ENCODE data around the gene ANXA11. TPM values are rescaled to one million over a fixed set of nuclear protein-coding genes. Genes with fewer than 3 reads are reported as not detected.

Gene ANXA11
- total RNA-seq, 1 donor from 2014 or later, result 122 TPM

DNA sequence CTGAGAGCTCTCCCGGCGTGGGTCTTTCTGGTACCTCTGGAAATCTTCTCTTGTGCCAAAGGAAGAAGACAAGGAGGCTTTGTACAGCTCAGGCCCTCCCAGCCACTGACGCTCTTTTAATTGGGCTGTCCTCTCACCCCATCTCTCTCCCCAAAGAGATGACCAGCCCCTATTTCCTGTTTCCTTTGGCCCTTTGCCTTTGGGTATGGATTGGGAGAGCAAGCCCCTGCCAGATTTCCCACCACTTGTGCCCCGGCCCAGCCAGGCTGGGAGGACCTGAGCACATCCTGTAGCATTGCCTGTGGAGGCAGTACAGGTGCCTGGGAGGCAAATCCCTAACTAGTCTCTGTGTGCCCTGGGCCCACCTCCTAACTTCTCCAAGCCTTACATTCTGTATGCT, 78.5 kb downstream of the ANXA11 start:
- Mint-ChIP-seq H3K4me3 (ENCODE audit: unreplicated experiment) (no peak overlapping the region), H3K4me1 (ENCODE audit: low read depth, unreplicated experiment) (peaks cover 3% of the 10 kb centered on the region), H3K36me3 (ENCODE audit: low read depth, unreplicated experiment) (no peaks in the 10 kb centered on the region), H3K9me3 (ENCODE audit: unreplicated experiment) (no peaks in the 10 kb centered on the region), H3K27ac (ENCODE audit: unreplicated experiment) (no peak overlapping the region), H3K27me3 (ENCODE audit: low read depth, unreplicated experiment) (peaks cover 9% of the 10 kb centered on the region)
- H3K36me3 ChIP-seq (ENCODE audit: insufficient read depth, low read length), result no peaks in the 10 kb centered on the region
- H3K79me2 ChIP-seq (ENCODE audit: insufficient read depth, low read length), result no peaks in the 10 kb centered on the region
- H4K20me1 ChIP-seq (ENCODE audit: insufficient read depth, low read length), result no peaks in the 10 kb centered on the region
- H3K4me2 ChIP-seq (ENCODE audit: low read length), result no peak overlapping the region
- no peak for TF ChIP-seq EZH2 (IDR thresholded peaks at IDR 0.05; ENCODE audit: insufficient read depth, low read length)
- TF ChIP-seq, protein P1, sequence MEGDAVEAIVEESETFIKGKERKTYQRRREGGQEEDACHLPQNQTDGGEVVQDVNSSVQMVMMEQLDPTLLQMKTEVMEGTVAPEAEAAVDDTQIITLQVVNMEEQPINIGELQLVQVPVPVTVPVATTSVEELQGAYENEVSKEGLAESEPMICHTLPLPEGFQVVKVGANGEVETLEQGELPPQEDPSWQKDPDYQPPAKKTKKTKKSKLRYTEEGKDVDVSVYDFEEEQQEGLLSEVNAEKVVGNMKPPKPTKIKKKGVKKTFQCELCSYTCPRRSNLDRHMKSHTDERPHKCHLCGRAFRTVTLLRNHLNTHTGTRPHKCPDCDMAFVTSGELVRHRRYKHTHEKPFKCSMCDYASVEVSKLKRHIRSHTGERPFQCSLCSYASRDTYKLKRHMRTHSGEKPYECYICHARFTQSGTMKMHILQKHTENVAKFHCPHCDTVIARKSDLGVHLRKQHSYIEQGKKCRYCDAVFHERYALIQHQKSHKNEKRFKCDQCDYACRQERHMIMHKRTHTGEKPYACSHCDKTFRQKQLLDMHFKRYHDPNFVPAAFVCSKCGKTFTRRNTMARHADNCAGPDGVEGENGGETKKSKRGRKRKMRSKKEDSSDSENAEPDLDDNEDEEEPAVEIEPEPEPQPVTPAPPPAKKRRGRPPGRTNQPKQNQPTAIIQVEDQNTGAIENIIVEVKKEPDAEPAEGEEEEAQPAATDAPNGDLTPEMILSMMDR (IDR thresholded peaks at IDR 0.05; ENCODE audit: insufficient read depth, low read depth, low read length), result no peak
- no peak overlapping the region for H3K9ac ChIP-seq (ENCODE audit: low read length)
- H2AFZ ChIP-seq (ENCODE audit: low read depth, low read length), result no peak overlapping the region
- no peaks in the 10 kb centered on the region for H3K4me1 ChIP-seq (ENCODE audit: insufficient read depth, low read length)
- H3K27ac ChIP-seq (ENCODE audit: low read depth, low read length), result no peak overlapping the region
- no peaks in the 10 kb centered on the region for H3K9me3 ChIP-seq (ENCODE audit: insufficient read depth, low read depth, low read length)
- DNase-seq (ENCODE audit: low read depth) (no peak), FAIRE-seq (no peak)
- no peak overlapping the region for H3K4me3 ChIP-seq (ENCODE audit: insufficient read depth, low read depth, low read length)
- no peaks in the 10 kb centered on the region for H3K27me3 ChIP-seq (ENCODE audit: insufficient read depth, low read length)

DNA sequence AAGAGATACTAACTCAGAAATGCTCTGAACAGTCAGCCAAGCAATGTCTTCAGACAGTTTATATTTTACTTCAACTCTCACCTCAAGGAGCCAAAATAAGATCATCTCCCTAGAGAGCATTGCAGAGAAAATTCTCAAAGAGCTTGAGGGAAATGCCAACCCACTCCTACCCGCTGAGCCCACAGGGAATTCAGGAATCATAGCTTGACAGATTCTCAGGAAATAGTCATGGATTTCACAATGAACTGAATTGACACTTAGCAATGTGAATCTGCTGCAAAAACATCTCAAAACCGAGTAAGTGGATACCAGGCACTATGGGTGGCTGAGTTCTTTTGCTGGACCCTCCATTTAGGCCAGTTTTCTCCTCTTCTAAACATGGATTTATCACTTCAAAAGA, 82.6 kb downstream of the ANXA11 start:
- no peaks in the 10 kb centered on the region for H3K36me3 Mint-ChIP-seq (ENCODE audit: low read depth, unreplicated experiment)
- Histone ChIP-seq H3K36me3 (ENCODE audit: insufficient read depth, low read length) (no peaks in the 10 kb centered on the region), H2AFZ (ENCODE audit: low read depth, low read length) (no peak overlapping the region), H3K27ac (ENCODE audit: low read depth, low read length) (no peak overlapping the region), H3K79me2 (ENCODE audit: insufficient read depth, low read length) (no peaks in the 10 kb centered on the region), H3K9ac (ENCODE audit: low read length) (no peak overlapping the region), H3K4me2 (ENCODE audit: low read length) (no peak overlapping the region), H3K27me3 (ENCODE audit: insufficient read depth, low read length) (no peaks in the 10 kb centered on the region), H3K9me3 (ENCODE audit: insufficient read depth, low read depth, low read length) (no peaks in the 10 kb centered on the region), H4K20me1 (ENCODE audit: insufficient read depth, low read length) (no peaks in the 10 kb centered on the region), H3K4me3 (ENCODE audit: insufficient read depth, low read depth, low read length) (no peak overlapping the region), H3K4me1 (ENCODE audit: insufficient read depth, low read length) (no peaks in the 10 kb centered on the region)
- H3K9me3 Mint-ChIP-seq (ENCODE audit: unreplicated experiment), result no peaks in the 10 kb centered on the region
- FAIRE-seq, result no peak
- no peak overlapping the region for H3K4me3 Mint-ChIP-seq (ENCODE audit: unreplicated experiment)
- no peak for TF ChIP-seq EZH2 (IDR thresholded peaks at IDR 0.05; ENCODE audit: insufficient read depth, low read length)
- TF ChIP-seq, protein P1 (IDR thresholded peaks at IDR 0.05; ENCODE audit: insufficient read depth, low read depth, low read length), result no peak
- H3K27ac Mint-ChIP-seq (ENCODE audit: unreplicated experiment), result no peak overlapping the region
- H3K4me1 Mint-ChIP-seq (ENCODE audit: low read depth, unreplicated experiment), result no peaks in the 10 kb centered on the region
- DNase-seq (ENCODE audit: low read depth), result no peak
- H3K27me3 Mint-ChIP-seq (ENCODE audit: low read depth, unreplicated experiment), result peaks cover 13% of the 10 kb centered on the region

DNA sequence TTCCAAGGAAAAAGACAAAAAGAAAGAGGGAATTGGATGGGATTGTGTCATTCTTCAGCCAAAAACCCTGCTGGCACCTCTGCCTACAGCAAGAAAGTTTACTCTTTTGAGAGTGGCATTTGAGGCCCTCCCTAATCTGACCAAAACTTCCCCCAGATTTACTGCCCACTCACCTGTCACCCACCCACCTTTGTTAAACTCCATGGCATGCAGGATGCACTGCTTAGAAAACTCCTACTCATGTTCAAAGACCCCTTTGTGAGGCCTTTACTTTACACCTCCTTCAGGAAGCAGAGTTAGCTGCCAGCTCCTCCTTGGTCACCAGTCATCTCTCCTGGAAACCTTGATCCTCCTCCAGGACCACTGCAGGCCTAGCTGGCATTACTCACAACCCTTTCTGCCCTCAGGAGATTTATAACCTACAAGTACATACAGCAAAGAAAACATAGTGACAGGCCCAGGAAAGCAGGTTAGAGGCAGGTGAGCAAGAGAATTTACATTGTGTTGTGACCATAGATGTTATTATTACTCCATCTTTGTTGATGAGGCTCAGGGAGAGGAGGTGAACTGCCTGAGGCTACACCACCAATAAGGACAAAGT, 83.1 kb downstream of the ANXA11 start:
- TF ChIP-seq, protein P1 (IDR thresholded peaks at IDR 0.05; ENCODE audit: insufficient read depth, low read depth, low read length), result no peak
- TF ChIP-seq EZH2 (IDR thresholded peaks at IDR 0.05; ENCODE audit: insufficient read depth, low read length), result no peak
- no peaks in the 10 kb centered on the region for H3K4me1 Mint-ChIP-seq (ENCODE audit: low read depth, unreplicated experiment)
- H3K27me3 Mint-ChIP-seq (ENCODE audit: low read depth, unreplicated experiment), result peaks cover 12% of the 10 kb centered on the region
- Histone ChIP-seq H3K79me2 (ENCODE audit: insufficient read depth, low read length) (no peaks in the 10 kb centered on the region), H3K9me3 (ENCODE audit: insufficient read depth, low read depth, low read length) (no peaks in the 10 kb centered on the region), H3K27me3 (ENCODE audit: insufficient read depth, low read length) (no peaks in the 10 kb centered on the region), H3K4me2 (ENCODE audit: low read length) (no peak overlapping the region), H4K20me1 (ENCODE audit: insufficient read depth, low read length) (no peaks in the 10 kb centered on the region), H3K9ac (ENCODE audit: low read length) (no peak overlapping the region), H3K4me3 (ENCODE audit: insufficient read depth, low read depth, low read length) (no peak overlapping the region), H2AFZ (ENCODE audit: low read depth, low read length) (no peak overlapping the region), H3K4me1 (ENCODE audit: insufficient read depth, low read length) (no peaks in the 10 kb centered on the region), H3K36me3 (ENCODE audit: insufficient read depth, low read length) (no peaks in the 10 kb centered on the region), H3K27ac (ENCODE audit: low read depth, low read length) (no peak overlapping the region)
- no peaks in the 10 kb centered on the region for H3K9me3 Mint-ChIP-seq (ENCODE audit: unreplicated experiment)
- no peak overlapping the region for H3K27ac Mint-ChIP-seq (ENCODE audit: unreplicated experiment)
- FAIRE-seq (no peak), DNase-seq (ENCODE audit: low read depth) (no peak)
- H3K36me3 Mint-ChIP-seq (ENCODE audit: low read depth, unreplicated experiment), result no peaks in the 10 kb centered on the region
- no peak overlapping the region for H3K4me3 Mint-ChIP-seq (ENCODE audit: unreplicated experiment)

All from astrocyte (in vitro differentiated cells and primary cell).